ENCODE data around the gene SOWAHA.
A peak's percentile ranks its signal among the peaks of the same experiment; 100 is the strongest.

The SOWAHA gene

GRCh38 chr5:132772291-132773070, 40.6 kb upstream of the SOWAHA start:
- Histone ChIP-seq H3K79me2 (ENCODE audit: control insufficient read depth, insufficient read depth, low read length, unreplicated experiment) (peaks cover 48% of the 10 kb centered on the region), H2AFZ (ENCODE audit: low read length, unreplicated experiment) (no peak overlapping the region), H3K4me3 (ENCODE audit: low read depth, low read length) (no peak overlapping the region), H3K4me1 (ENCODE audit: control insufficient read depth, insufficient read depth, low read length, unreplicated experiment) (peaks cover 29% of the 10 kb centered on the region), H3K36me3 (ENCODE audit: insufficient read depth, low read length) (no peaks in the 10 kb centered on the region), H3K27me3 (ENCODE audit: insufficient read depth, low read length) (no peaks in the 10 kb centered on the region), H3K27ac (ENCODE audit: low read depth, low read length) (no peak overlapping the region)

- H3K79me2 ChIP-seq (ENCODE audit: control insufficient read depth, insufficient read depth, low read length, unreplicated experiment) = peaks cover 45% of the 10 kb centered on the region
These were observed 40.0 kb upstream of the SOWAHA start for GRCh38 chr5:132773114-132773513.

GRCh38 chr5:132773601-132774355, 39.3 kb upstream of the SOWAHA start:
- Histone ChIP-seq H3K27me3 (ENCODE audit: insufficient read depth, low read length) (no peaks in the 10 kb centered on the region), H2AFZ (ENCODE audit: low read length, unreplicated experiment) (no peak overlapping the region), H3K79me2 (ENCODE audit: control insufficient read depth, insufficient read depth, low read length, unreplicated experiment) (peaks cover 43% of the 10 kb centered on the region), H3K36me3 (ENCODE audit: insufficient read depth, low read length) (no peaks in the 10 kb centered on the region), H3K27ac (ENCODE audit: low read depth, low read length) (no peak overlapping the region), H3K4me3 (ENCODE audit: low read depth, low read length) (no peak overlapping the region), H3K4me1 (ENCODE audit: control insufficient read depth, insufficient read depth, low read length, unreplicated experiment) (peaks cover 17% of the 10 kb centered on the region)

More at GRCh38 chr5:132773114-132773513, 40.0 kb upstream of the SOWAHA start:
- Histone ChIP-seq H3K36me3 (ENCODE audit: insufficient read depth, low read length) (no peaks in the 10 kb centered on the region), H3K4me3 (ENCODE audit: low read depth, low read length) (no peak overlapping the region), H3K27ac (ENCODE audit: low read depth, low read length) (no peak overlapping the region), H3K4me1 (ENCODE audit: control insufficient read depth, insufficient read depth, low read length, unreplicated experiment) (peaks cover 22% of the 10 kb centered on the region), H2AFZ (ENCODE audit: low read length, unreplicated experiment) (no peak overlapping the region), H3K27me3 (ENCODE audit: insufficient read depth, low read length) (no peaks in the 10 kb centered on the region)

- no peak overlapping the region for H2AFZ ChIP-seq (ENCODE audit: low read length, unreplicated experiment)
- H3K4me3 ChIP-seq (ENCODE audit: low read depth, low read length) = no peak overlapping the region
- H3K4me1 ChIP-seq (ENCODE audit: control insufficient read depth, insufficient read depth, low read length, unreplicated experiment) = peaks cover 17% of the 10 kb centered on the region
- H3K27me3 ChIP-seq (ENCODE audit: insufficient read depth, low read length) = no peaks in the 10 kb centered on the region
- peaks cover 36% of the 10 kb centered on the region for H3K79me2 ChIP-seq (ENCODE audit: control insufficient read depth, insufficient read depth, low read length, unreplicated experiment)
- no peak overlapping the region for H3K27ac ChIP-seq (ENCODE audit: low read depth, low read length)
- H3K36me3 ChIP-seq (ENCODE audit: insufficient read depth, low read length) = no peaks in the 10 kb centered on the region
These were observed 38.7 kb upstream of the SOWAHA start for GRCh38 chr5:132774406-132774805.

- Histone ChIP-seq H3K27me3 (ENCODE audit: insufficient read depth, low read length) (no peaks in the 10 kb centered on the region), H3K27ac (ENCODE audit: low read depth, low read length) (no peak overlapping the region), H3K4me3 (ENCODE audit: low read depth, low read length) (no peak overlapping the region), H3K4me1 (ENCODE audit: control insufficient read depth, insufficient read depth, low read length, unreplicated experiment) (peaks cover 17% of the 10 kb centered on the region), H3K79me2 (ENCODE audit: control insufficient read depth, insufficient read depth, low read length, unreplicated experiment) (peaks cover 33% of the 10 kb centered on the region), H3K36me3 (ENCODE audit: insufficient read depth, low read length) (no peaks in the 10 kb centered on the region), H2AFZ (ENCODE audit: low read length, unreplicated experiment) (no peak overlapping the region)
These were observed 38.2 kb upstream of the SOWAHA start for GRCh38 chr5:132774896-132775295.

GRCh38 chr5:132775476-132775961, 37.6 kb upstream of the SOWAHA start:
- Histone ChIP-seq H3K27me3 (ENCODE audit: insufficient read depth, low read length) (no peaks in the 10 kb centered on the region), H3K36me3 (ENCODE audit: insufficient read depth, low read length) (no peaks in the 10 kb centered on the region), H3K4me3 (ENCODE audit: low read depth, low read length) (peak overlapping the region; percentile 83), H2AFZ (ENCODE audit: low read length, unreplicated experiment) (no peak overlapping the region), H3K4me1 (ENCODE audit: control insufficient read depth, insufficient read depth, low read length, unreplicated experiment) (peaks cover 17% of the 10 kb centered on the region), H3K79me2 (ENCODE audit: control insufficient read depth, insufficient read depth, low read length, unreplicated experiment) (peaks cover 33% of the 10 kb centered on the region), H3K27ac (ENCODE audit: low read depth, low read length) (no peak overlapping the region)

- Histone ChIP-seq H3K4me1 (ENCODE audit: control insufficient read depth, insufficient read depth, low read length, unreplicated experiment) (peaks cover 17% of the 10 kb centered on the region), H3K27ac (ENCODE audit: low read depth, low read length) (no peak overlapping the region), H3K36me3 (ENCODE audit: insufficient read depth, low read length) (no peaks in the 10 kb centered on the region)
These were observed 36.8 kb upstream of the SOWAHA start for GRCh38 chr5:132776131-132776937.

GRCh38 chr5:132776938-132777208, 36.2 kb upstream of the SOWAHA start:
- Histone ChIP-seq H3K27me3 (ENCODE audit: insufficient read depth, low read length) (no peaks in the 10 kb centered on the region), H3K36me3 (ENCODE audit: insufficient read depth, low read length) (no peaks in the 10 kb centered on the region), H3K27ac (ENCODE audit: low read depth, low read length) (no peak overlapping the region), H3K4me1 (ENCODE audit: control insufficient read depth, insufficient read depth, low read length, unreplicated experiment) (peaks cover 20% of the 10 kb centered on the region), H3K79me2 (ENCODE audit: control insufficient read depth, insufficient read depth, low read length, unreplicated experiment) (peaks cover 33% of the 10 kb centered on the region), H2AFZ (ENCODE audit: low read length, unreplicated experiment) (peak overlapping the region; percentile 98), H3K4me3 (ENCODE audit: low read depth, low read length) (peak overlapping the region; percentile 83)

More at GRCh38 chr5:132776131-132776937, 36.8 kb upstream of the SOWAHA start:
- Histone ChIP-seq H2AFZ (ENCODE audit: low read length, unreplicated experiment) (peak overlapping the region; percentile 43), H3K79me2 (ENCODE audit: control insufficient read depth, insufficient read depth, low read length, unreplicated experiment) (peaks cover 33% of the 10 kb centered on the region), H3K4me3 (ENCODE audit: low read depth, low read length) (peak overlapping the region; percentile 83), H3K27me3 (ENCODE audit: insufficient read depth, low read length) (no peaks in the 10 kb centered on the region)

GRCh38 chr5:132777209-132778069, 35.7 kb upstream of the SOWAHA start, which contains the start of gene SEPTIN8:
Gene SEPTIN8, minus strand, starts transcription at chr5:132777239. Its CDS starts 102 bp downstream, at chr5:132777137.
- Histone ChIP-seq H3K4me1 (ENCODE audit: control insufficient read depth, insufficient read depth, low read length, unreplicated experiment) (peaks cover 26% of the 10 kb centered on the region), H2AFZ (ENCODE audit: low read length, unreplicated experiment) (peak within 1 kb of the TSS; percentile 98), H3K79me2 (ENCODE audit: control insufficient read depth, insufficient read depth, low read length, unreplicated experiment) (peaks cover 32% of the 10 kb centered on the region), H3K36me3 (ENCODE audit: insufficient read depth, low read length) (no peaks in the 10 kb centered on the region), H3K27ac (ENCODE audit: low read depth, low read length) (no peak within 1 kb of the TSS), H3K27me3 (ENCODE audit: insufficient read depth, low read length) (no peaks in the 10 kb centered on the region), H3K4me3 (ENCODE audit: low read depth, low read length) (peak within 1 kb of the TSS; percentile 83)
